Left ventricle myocardium superior (tissue), 1 donor: ENCODE results near the gene GPALPP1. TPM values are rescaled to one million over a fixed set of nuclear protein-coding genes. Genes with fewer than 3 reads are reported as not detected.
A peak's percentile ranks its signal among the peaks of the same experiment; 100 is the strongest.
"Not testable (repeated sequence)": the region's sequence is repeated elsewhere in the genome, so short reads cannot be mapped to it uniquely, and the experiment has no call there.

Source experiments
- ATAC-seq: fragments of 200-7000 bp; cut with Tn5 transposase; one replicate; pipeline ENCODE4 v1.9.1; 2020; ENCODE audit warnings: mild to moderate bottlenecking, moderate library complexity
- DNase-seq: peaks from one replicate; pipeline ENCODE4 v3.0.0-alpha.2; 2020
- intact Hi-C: fragments of 100-400 bp; cut with micrococcal nuclease; formaldehyde crosslinking; loops from one replicate; pipeline ENCODE4 v1.11.0; 2022
- long read RNA-seq: library from polyadenylated mRNA; unstranded; transcript quantifications from one replicate; pipeline ENCODE4 v2.0.0, GENCODE V29; 2021
- total RNA-seq: library from RNA; stranded (reverse); fragmentation: NEBNext Ultra II Directional; extraction: Animal tissue kit (Norgen Biotek cat#: 25700); gene quantifications from one replicate; pipeline ENCODE4 v1.2.1, GENCODE V29; 2021
- donor health status: DM: no; HTN: yes; CAD: no; lungs with severe emphysema.

The GPALPP1 gene, protein sequence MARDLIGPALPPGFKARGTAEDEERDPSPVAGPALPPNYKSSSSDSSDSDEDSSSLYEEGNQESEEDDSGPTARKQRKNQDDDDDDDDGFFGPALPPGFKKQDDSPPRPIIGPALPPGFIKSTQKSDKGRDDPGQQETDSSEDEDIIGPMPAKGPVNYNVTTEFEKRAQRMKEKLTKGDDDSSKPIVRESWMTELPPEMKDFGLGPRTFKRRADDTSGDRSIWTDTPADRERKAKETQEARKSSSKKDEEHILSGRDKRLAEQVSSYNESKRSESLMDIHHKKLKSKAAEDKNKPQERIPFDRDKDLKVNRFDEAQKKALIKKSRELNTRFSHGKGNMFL
- 10.7 TPM for total RNA-seq
- long read RNA-seq, partial matches to known transcripts, result 4 of 13 reads
- long read RNA-seq, other reads (novel, unspliced or antisense), result 5 of 13 reads

- intact Hi-C loops, result no loop called here
- peak; percentile 93 for DNase-seq
- peak; percentile 98 for ATAC-seq
These were observed at the start of gene GPALPP1, which contains the start of gene NUFIP1 for GRCh38 chr13:44989071-44989889. Gene GPALPP1 (plus strand): TSS chr13:44989538. CDS start chr13:44989655, 117 bp downstream. Gene NUFIP1 (minus strand): TSS chr13:44989471. CDS start chr13:44989436, 35 bp downstream.

DNA sequence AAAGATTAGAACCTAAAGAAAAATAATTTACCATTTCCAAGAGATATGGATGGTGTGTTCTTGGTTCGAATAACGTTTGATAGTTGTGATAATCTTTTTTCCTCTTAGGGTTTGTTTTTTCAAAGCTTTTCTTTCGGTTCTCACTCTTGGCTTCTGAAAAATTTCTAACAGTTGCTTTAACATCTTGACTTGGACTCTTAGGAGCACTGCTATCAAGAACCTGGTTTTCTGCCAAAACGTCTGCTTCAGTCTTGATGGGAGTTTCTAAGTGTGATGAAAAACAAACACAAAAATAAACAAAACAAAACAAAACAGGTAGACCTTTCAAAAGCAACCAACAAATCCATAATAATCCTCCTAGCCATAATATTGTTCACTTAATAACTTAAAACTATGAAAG lies 45.9 kb upstream of the GPALPP1 start:
- DNase-seq, intact Hi-C loops, ATAC-seq: not testable (repeated sequence)

DNA sequence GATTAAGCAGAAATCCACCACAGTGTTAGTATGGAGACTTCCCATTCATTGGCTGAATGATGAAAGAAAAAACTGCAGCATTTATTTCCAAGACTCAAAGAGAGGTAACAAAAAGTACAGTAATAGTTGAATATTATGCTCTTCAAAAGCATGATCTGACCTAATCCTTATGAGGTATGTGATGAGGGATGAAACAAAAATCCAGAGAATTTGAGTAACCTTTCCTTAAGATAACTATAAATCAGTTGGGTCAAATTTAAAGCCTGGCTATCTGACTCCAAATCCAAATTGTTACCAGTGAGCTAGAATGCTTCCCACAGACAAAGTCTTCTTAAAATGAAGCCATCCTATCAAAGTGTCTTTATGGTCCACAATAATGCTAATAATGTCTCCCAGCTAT lies 38.2 kb upstream of the GPALPP1 start:
- no peak for ATAC-seq
- intact Hi-C loops, result no loop called here
- DNase-seq, result no peak

- ATAC-seq, result no peak
- intact Hi-C loops, result no loop called here
These were observed 36.7 kb upstream of the GPALPP1 start for GRCh38 chr13:44952671-44953070.

DNA sequence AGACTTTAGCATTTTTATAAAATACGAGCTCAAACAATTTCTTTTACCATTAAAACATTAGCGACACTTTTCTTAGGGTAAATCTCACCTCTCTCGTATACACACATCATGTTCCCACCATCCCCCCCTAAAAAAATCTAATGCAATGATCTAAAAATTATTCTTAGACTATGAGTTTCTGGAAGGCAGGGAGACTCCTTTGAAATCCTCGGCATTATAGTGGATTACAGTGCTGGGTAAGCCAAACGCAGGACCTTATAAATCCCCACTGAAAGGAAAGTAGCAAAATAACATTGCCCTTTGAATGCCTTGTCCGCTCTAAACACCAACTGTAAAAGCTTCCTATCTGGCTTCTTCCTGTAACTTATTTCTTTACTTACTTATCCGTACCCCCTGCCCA lies 35.1 kb upstream of the GPALPP1 start:
- intact Hi-C loops, result no loop called here
- no peak for ATAC-seq
- no peak for DNase-seq

More at GRCh38 chr13:44952671-44953070, 36.7 kb upstream of the GPALPP1 start:
- DNase-seq, result no peak

DNA sequence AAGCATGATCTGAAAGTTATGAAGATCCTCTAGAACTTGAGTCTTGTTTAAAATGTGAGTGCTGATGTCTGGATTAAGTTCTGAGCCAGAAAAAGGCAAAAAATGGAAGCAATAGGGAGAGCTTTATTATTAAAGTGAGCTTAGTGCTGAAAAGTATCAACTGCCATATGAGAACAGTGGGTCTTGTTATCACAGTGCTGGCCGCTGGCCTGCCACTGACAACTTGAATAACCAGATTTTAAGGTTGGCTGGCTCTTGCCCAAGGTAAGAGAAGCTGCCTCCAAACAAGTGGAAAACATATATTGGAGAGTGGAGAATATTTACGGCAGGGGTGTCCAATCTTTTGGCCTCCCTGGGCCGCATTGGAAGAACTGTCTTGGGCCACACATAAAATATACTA lies 33.9 kb upstream of the GPALPP1 start:
- intact Hi-C loops, result no loop called here
- DNase-seq, result peak; percentile 56
- ATAC-seq, result peak; percentile 67

- intact Hi-C loops, result no loop called here
- ATAC-seq (no peak), DNase-seq (no peak)
These were observed 27.3 kb upstream of the GPALPP1 start for GRCh38 chr13:44961997-44962396.

DNA sequence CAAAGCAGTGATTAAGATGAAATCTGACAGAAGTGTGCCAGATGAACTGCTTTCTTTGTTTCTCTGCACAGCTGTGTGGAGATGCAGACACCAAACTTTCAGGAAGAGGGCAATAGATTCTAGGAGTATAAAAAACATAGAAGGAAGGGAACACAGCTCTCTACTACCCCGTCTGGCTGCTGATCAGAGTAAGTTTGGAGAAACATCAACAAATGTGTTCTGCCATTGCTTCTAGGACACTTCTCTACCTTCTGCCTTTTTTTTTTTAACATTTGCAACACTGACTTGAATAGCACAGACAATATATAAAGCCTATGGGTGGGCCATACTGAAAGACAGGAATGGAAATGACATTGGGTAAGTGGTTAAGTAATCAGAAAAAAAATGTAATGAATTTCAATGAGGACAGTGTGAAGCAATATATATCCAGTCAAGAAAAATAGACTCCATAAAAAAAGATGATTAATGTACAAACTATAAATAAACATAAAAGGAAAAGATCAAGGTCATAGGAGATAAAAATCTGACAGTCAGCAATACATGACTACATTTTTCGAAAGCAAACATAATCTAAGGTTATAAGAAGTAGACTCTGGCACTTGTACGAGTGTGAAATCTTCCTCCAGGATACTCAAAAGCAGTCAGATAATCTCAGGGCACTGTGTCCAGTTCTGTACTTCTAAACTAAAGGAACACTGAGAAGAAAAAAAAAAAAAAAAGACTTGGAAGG lies 21.5 kb upstream of the GPALPP1 start:
- no peak for DNase-seq
- intact Hi-C loops, result loop anchor here (2.0 kb wide), 1 partner anchor 483 kb away; no protein-coding TSS in a partner anchor

DNA sequence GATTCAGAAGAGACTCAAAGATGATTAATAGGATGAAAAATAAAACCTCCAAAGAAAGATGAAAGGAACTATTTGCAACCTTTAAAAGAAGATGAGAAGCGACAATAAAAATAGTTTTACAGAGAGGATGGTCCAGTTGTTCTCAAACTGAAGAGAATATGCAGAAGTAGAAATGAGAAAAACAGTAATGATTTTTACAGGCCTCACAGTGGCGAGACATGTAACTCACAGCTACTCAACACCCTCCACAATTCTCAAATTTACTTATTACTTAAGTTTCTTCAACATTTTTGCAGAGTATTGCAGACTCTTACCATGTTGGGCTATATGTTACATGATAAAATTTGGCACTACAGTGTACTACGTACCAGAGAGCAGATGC lies 20.9 kb upstream of the GPALPP1 start:
- DNase-seq (no peak), ATAC-seq (no peak)
- intact Hi-C loops, result loop anchor here (2.0 kb wide), 1 partner anchor 484 kb away; no protein-coding TSS in a partner anchor

More for the DNA sequence above, 21.5 kb upstream of the GPALPP1 start:
- ATAC-seq, result no peak

GRCh38 chr13:44969551-44970484 lies 19.5 kb upstream of the GPALPP1 start:
- ATAC-seq, result peak; percentile 70
- no peak for DNase-seq
- intact Hi-C loops, result loop anchor here (2.0 kb wide), 1 partner anchor 485 kb away; no protein-coding TSS in a partner anchor

DNA sequence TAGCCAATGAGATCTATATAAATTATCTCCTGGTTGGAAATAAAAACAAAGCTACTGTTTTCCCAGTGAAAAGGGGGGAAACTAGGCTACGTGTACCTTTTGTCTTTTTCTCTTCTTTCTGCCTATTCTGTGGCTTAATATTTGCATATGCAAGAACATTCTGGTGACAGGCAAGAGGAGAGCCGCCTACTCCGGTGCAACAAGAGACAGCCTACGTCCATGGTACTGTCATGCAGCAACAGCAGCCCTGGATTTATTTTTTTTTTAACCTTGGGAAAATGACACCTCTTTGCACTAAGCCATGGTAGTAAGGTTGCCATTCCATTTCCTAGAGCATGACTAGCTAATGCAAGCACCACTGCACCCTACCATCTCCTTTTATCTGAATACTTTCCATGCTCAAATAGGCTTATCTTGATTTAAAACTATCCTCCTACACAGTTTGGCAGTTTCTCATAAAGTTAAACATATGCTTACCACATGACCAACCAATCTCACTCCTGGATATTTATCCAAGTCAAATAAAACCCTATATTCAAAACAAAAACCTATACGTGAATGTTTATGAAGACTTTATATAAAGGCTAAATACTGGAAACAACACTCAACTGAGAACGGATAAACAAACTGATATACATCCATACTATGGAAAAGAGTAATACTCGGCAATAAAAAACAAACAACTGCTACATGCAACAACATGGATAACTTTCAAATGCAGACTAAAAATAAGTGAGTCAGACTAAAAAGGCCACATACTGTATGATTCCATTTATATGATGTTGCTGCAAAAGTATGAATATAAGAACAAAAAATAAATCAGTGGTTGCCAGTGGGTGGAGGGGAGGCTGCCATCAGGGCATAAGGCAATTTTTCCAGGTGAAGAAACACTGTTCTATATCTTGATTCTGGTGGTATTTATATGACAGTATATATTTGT lies 17.4 kb upstream of the GPALPP1 start:
- intact Hi-C loops, result no loop called here
- ATAC-seq (no peak), DNase-seq (no peak)

GRCh38 chr13:44972956-44973581 lies 16.3 kb upstream of the GPALPP1 start:
- no peak for DNase-seq
- intact Hi-C loops, result no loop called here
- ATAC-seq, result peak; percentile 29

- intact Hi-C loops, result no loop called here
- ATAC-seq, result peak; percentile 51
- no peak for DNase-seq
These were observed 15.1 kb upstream of the GPALPP1 start for GRCh38 chr13:44974056-44974793.

GRCh38 chr13:44976196-44976595 lies 13.1 kb upstream of the GPALPP1 start:
- DNase-seq (no peak), ATAC-seq (no peak)
- intact Hi-C loops, result no loop called here

GRCh38 chr13:44976949-44977583 lies 12.3 kb upstream of the GPALPP1 start:
- intact Hi-C loops, result no loop called here
- ATAC-seq, result no peak

GRCh38 chr13:44978328-44978727 lies 11.0 kb upstream of the GPALPP1 start:
- ATAC-seq, result no peak
- DNase-seq, result no peak
- intact Hi-C loops, result no loop called here

More at GRCh38 chr13:44976949-44977583, 12.3 kb upstream of the GPALPP1 start:
- no peak for DNase-seq
